ENCODE results near the gene NAV2.

GRCh38 chr11:19910931-19911330 lies 198.3 kb downstream of the NAV2 start:
- TF ChIP-seq CTCF (IDR thresholded peaks at IDR 0.05) (no peak), POLR2AphosphoS5 (IDR thresholded peaks at IDR 0.05) (no peak)

Measured in transverse colon (tissue), 4 donors.